ENCODE measurements around the gene C9orf43.
A peak's percentile ranks its signal among the peaks of the same experiment; 100 is the strongest.
"Not testable (repeated sequence)": the region's sequence is repeated elsewhere in the genome, so short reads cannot be mapped to it uniquely, and the experiment has no call there.

The C9orf43 gene

GRCh38 chr9:113373256-113373655, 37.3 kb upstream of the C9orf43 start:
- no peak for FAIRE-seq
- TF ChIP-seq TAF1 (IDR thresholded peaks at IDR 0.05; ENCODE audit: borderline replicate concordance, low read depth, low read length) (no peak), POLR2A (IDR thresholded peaks at IDR 0.05; ENCODE audit: low read depth, low read length) (no peak), POLR2AphosphoS5 (IDR thresholded peaks at IDR 0.05; ENCODE audit: low read depth, low read length) (no peak)
- no peak for DNase-seq (ENCODE audit: insufficient read length)

GRCh38 chr9:113373676-113374392, 36.7 kb upstream of the C9orf43 start:
- DNase-seq (ENCODE audit: insufficient read length) (no peak), FAIRE-seq (no peak)
- no peak for TF ChIP-seq POLR2A (IDR thresholded peaks at IDR 0.05; ENCODE audit: low read depth, low read length)
- TF ChIP-seq TAF1 (IDR thresholded peaks at IDR 0.05; ENCODE audit: borderline replicate concordance, low read depth, low read length), result no peak
- TF ChIP-seq POLR2AphosphoS5 (IDR thresholded peaks at IDR 0.05; ENCODE audit: low read depth, low read length), result no peak

- DNase-seq (ENCODE audit: insufficient read length), result no peak
- TF ChIP-seq POLR2AphosphoS5 (IDR thresholded peaks at IDR 0.05; ENCODE audit: low read depth, low read length) (no peak), POLR2A (IDR thresholded peaks at IDR 0.05; ENCODE audit: low read depth, low read length) (no peak), TAF1 (IDR thresholded peaks at IDR 0.05; ENCODE audit: borderline replicate concordance, low read depth, low read length) (no peak)
- FAIRE-seq, result no peak
These were observed 35.2 kb upstream of the C9orf43 start for GRCh38 chr9:113375057-113376023.

- DNase-seq (ENCODE audit: insufficient read length), result peak; percentile 94
- peak; percentile 71 for FAIRE-seq
- TF ChIP-seq POLR2A (IDR thresholded peaks at IDR 0.05; ENCODE audit: low read depth, low read length), result peak; percentile 66; the same call in 1 of the 2 replicates
- TF ChIP-seq TAF1 (IDR thresholded peaks at IDR 0.05; ENCODE audit: borderline replicate concordance, low read depth, low read length), result peak; percentile 66; the same call in 1 of the 2 replicates
- 0 out of 2 replicates have a peak, but pooled peaks have one; percentile 50 for TF ChIP-seq POLR2AphosphoS5 (IDR thresholded peaks at IDR 0.05; ENCODE audit: low read depth, low read length)
These were observed 33.6 kb upstream of the C9orf43 start, which contains the start of gene HDHD3 for GRCh38 chr9:113376634-113377567. TSS of gene HDHD3 (minus strand) at chr9:113376986. CDS start at chr9:113374354, 2,632 bp downstream.

GRCh38 chr9:113379094-113379828, 31.3 kb upstream of the C9orf43 start:
- DNase-seq (ENCODE audit: insufficient read length); FAIRE-seq: not testable (repeated sequence)

- DNase-seq (ENCODE audit: insufficient read length); FAIRE-seq: not testable (repeated sequence)
These were observed 30.7 kb upstream of the C9orf43 start for GRCh38 chr9:113379829-113380210.

GRCh38 chr9:113380869-113381378, 29.6 kb upstream of the C9orf43 start:
- peak; percentile 56 for FAIRE-seq
- no peak for TF ChIP-seq POLR2A (IDR thresholded peaks at IDR 0.05; ENCODE audit: low read depth, low read length)
- TF ChIP-seq POLR2AphosphoS5 (IDR thresholded peaks at IDR 0.05; ENCODE audit: low read depth, low read length), result no peak
- TF ChIP-seq TAF1 (IDR thresholded peaks at IDR 0.05; ENCODE audit: borderline replicate concordance, low read depth, low read length), result no peak
- no peak for DNase-seq (ENCODE audit: insufficient read length)

GRCh38 chr9:113381441-113381840, 29.1 kb upstream of the C9orf43 start:
- DNase-seq (ENCODE audit: insufficient read length); FAIRE-seq: not testable (repeated sequence)

GRCh38 chr9:113381909-113382411, 28.6 kb upstream of the C9orf43 start:
- no peak for TF ChIP-seq POLR2AphosphoS5 (IDR thresholded peaks at IDR 0.05; ENCODE audit: low read depth, low read length)
- no peak for TF ChIP-seq TAF1 (IDR thresholded peaks at IDR 0.05; ENCODE audit: borderline replicate concordance, low read depth, low read length)
- TF ChIP-seq POLR2A (IDR thresholded peaks at IDR 0.05; ENCODE audit: low read depth, low read length), result no peak
- FAIRE-seq (no peak), DNase-seq (ENCODE audit: insufficient read length) (no peak)

GRCh38 chr9:113386571-113387393, 23.8 kb upstream of the C9orf43 start:
- TF ChIP-seq POLR2A (IDR thresholded peaks at IDR 0.05; ENCODE audit: low read depth, low read length) (no peak), POLR2AphosphoS5 (IDR thresholded peaks at IDR 0.05; ENCODE audit: low read depth, low read length) (no peak), TAF1 (IDR thresholded peaks at IDR 0.05; ENCODE audit: borderline replicate concordance, low read depth, low read length) (no peak)
- FAIRE-seq (no peak), DNase-seq (ENCODE audit: insufficient read length) (no peak)

All from GM12892 (cell line).